CD14-positive monocyte (primary cell): Measurements from ENCODE around the gene PCDHB6. TPM values are rescaled to one million over a fixed set of nuclear protein-coding genes. Genes with fewer than 3 reads are reported as not detected.
"Not testable (repeated sequence)": the region's sequence is repeated elsewhere in the genome, so short reads cannot be mapped to it uniquely, and the experiment has no call there.

Experiments used
- DNase-seq, 3 donors: peaks; one replicate each; pipeline ENCODE4 v3.0.0-alpha.2; 2011 to 2022
- H2AFZ ChIP-seq: 2 replicates; pipeline ENCODE4 v1.6.0; 2012; ENCODE audit warnings: mild to moderate bottlenecking, low read depth, low read length, inconsistent platforms; ENCODE audit not compliant: insufficient read depth, poor library complexity, severe bottlenecking
- H3K27ac ChIP-seq, 2 donors: 1 replicate in 1 of 2; 2 replicates in 1 of 2; pipeline ENCODE4 v1.5.1; 2012 to 2013; ENCODE audit warnings: low read length in 2 of 2, control low read depth in 1 of 2, inconsistent platforms in 1 of 2, low read depth in 1 of 2, mild to moderate bottlenecking in 1 of 2
- H3K27me3 ChIP-seq, 2 donors: one replicate each; pipeline versions ENCODE4 v1.6.0 to v1.6.1; 2011 to 2013; ENCODE audit warnings: low read length in 2 of 2; ENCODE audit not compliant: control insufficient read depth in 2 of 2, insufficient read depth in 2 of 2
- H3K36me3 ChIP-seq, 2 donors: replicated peaks in 1 of 2; 1 replicate in 1 of 2; 2 replicates in 1 of 2; pipeline versions ENCODE4 v1.5.1 to v1.6.1; 2012 to 2013; ENCODE audit warnings: low read length in 2 of 2, control low read depth in 1 of 2, inconsistent platforms in 1 of 2, mild to moderate bottlenecking in 1 of 2; ENCODE audit not compliant: insufficient read depth in 2 of 2, control insufficient read depth in 1 of 2
- H3K4me1 ChIP-seq, 2 donors: 1 replicate in 1 of 2; 2 replicates in 1 of 2; pipeline versions ENCODE4 v1.5.1 to v1.6.1; 2012 to 2013; ENCODE audit warnings: low read length in 2 of 2, control low read depth in 1 of 2, inconsistent platforms in 1 of 2, mild to moderate bottlenecking in 1 of 2, moderate library complexity in 1 of 2; ENCODE audit not compliant: insufficient read depth in 2 of 2, control insufficient read depth in 1 of 2
- H3K4me2 ChIP-seq: replicated peaks from 2 replicates; pipeline ENCODE3; 2012; ENCODE audit warnings: low read length, moderate library complexity, mild to moderate bottlenecking; ENCODE audit not compliant: poor library complexity, severe bottlenecking; ENCODE audit errors: extremely low read depth
- H3K4me3 ChIP-seq, 3 experiments: fragments of 200-600 bp in 1 of 3; sonication (generic) in 1 of 3; replicated peaks in 1 of 3; 1 replicate in 2 of 3; 2 replicates in 1 of 3; pipeline ENCODE4 v1.5.1; 2011 to 2013; ENCODE audit warnings: low read length in 3 of 3, mild to moderate bottlenecking in 3 of 3, control low read depth in 2 of 3, low read depth in 2 of 3, inconsistent platforms in 1 of 3, moderate library complexity in 1 of 3
- H3K79me2 ChIP-seq: 2 replicates; pipeline ENCODE4 v1.6.0; 2012; ENCODE audit warnings: mild to moderate bottlenecking, control low read depth, inconsistent platforms, low read length, moderate library complexity; ENCODE audit not compliant: insufficient read depth
- H3K9ac ChIP-seq: 2 replicates; pipeline ENCODE4 v1.6.0; 2017; ENCODE audit warnings: low read length, mild to moderate bottlenecking; ENCODE audit not compliant: insufficient read depth, poor library complexity, severe bottlenecking
- H3K9me3 ChIP-seq, 2 donors: replicated peaks in 1 of 2; 1 replicate in 1 of 2; 2 replicates in 1 of 2; pipeline versions ENCODE4 v1.5.1 to v1.6.1; 2012 to 2013; ENCODE audit warnings: low read length in 2 of 2, control low read depth in 1 of 2; ENCODE audit not compliant: control insufficient read depth in 1 of 2, insufficient read depth in 1 of 2
- H4K20me1 ChIP-seq: 2 replicates; pipeline ENCODE4 v1.6.0; 2012; ENCODE audit warnings: mild to moderate bottlenecking, low read length, control low read depth, moderate library complexity; ENCODE audit not compliant: insufficient read depth
- H3K27ac Mint-ChIP-seq, 7 donors: one replicate each; pipeline ENCODE4 v1.8.0; 2020; ENCODE audit warnings: mild to moderate bottlenecking in 7 of 7, mixed read lengths in 7 of 7, moderate library complexity in 6 of 7, inconsistent platforms in 2 of 7
- H3K27me3 Mint-ChIP-seq, 3 donors: one replicate each; pipeline ENCODE4 v1.8.0; 2021 to 2022; ENCODE audit warnings: low read depth in 3 of 3, mild to moderate bottlenecking in 3 of 3, mixed read lengths in 3 of 3, moderate library complexity in 3 of 3, inconsistent platforms in 1 of 3
- H3K36me3 Mint-ChIP-seq, 2 donors: one replicate each; pipeline ENCODE4 v1.8.0; 2020; ENCODE audit warnings: mixed read lengths in 2 of 2, inconsistent platforms in 1 of 2, mild to moderate bottlenecking in 1 of 2
- H3K4me1 Mint-ChIP-seq: one replicate; pipeline ENCODE4 v1.8.0; 2020; ENCODE audit warnings: mild to moderate bottlenecking, mixed read lengths
- H3K4me3 Mint-ChIP-seq, 2 donors: one replicate each; pipeline ENCODE4 v1.8.0; 2020; ENCODE audit warnings: mild to moderate bottlenecking in 2 of 2, mixed read lengths in 2 of 2, moderate library complexity in 1 of 2
- H3K9me3 Mint-ChIP-seq, 7 donors: one replicate each; pipeline ENCODE4 v1.8.0; 2020 to 2022; ENCODE audit warnings: mixed read lengths in 7 of 7, mild to moderate bottlenecking in 6 of 7, moderate library complexity in 6 of 7, inconsistent platforms in 2 of 7
- WGBS: methylation state at CpG from one replicate; pipeline ENCODE4 v1.1.5; 2013; ENCODE audit warnings: missing lambda C conversion rate; ENCODE audit not compliant: insufficient coverage; 5-methylcytosine and 5-hydroxymethylcytosine counted together
- intact Hi-C, 2 donors: fragments of 100-400 bp; cut with micrococcal nuclease; formaldehyde crosslinking; loops; one replicate each; pipeline versions ENCODE4 v1.15.0 to v1.15.1; 2023
- polyA plus RNA-seq, 3 donors: library from polyadenylated mRNA; depleted of rRNA in 1 of 3; unstranded in 2 of 3; stranded (reverse) in 1 of 3; fragments of 300-500 nt in 2 of 3; fragments of >200 nt in 1 of 3; fragmentation: Illumina TruSeq in 2 of 3; gene quantifications; 1 replicate in 2 of 3; 2 replicates in 1 of 3; pipeline ENCODE4 v1.2.3, GENCODE V29; 2012 to 2021
- TF ChIP-seq, protein P1 (sequence below): fragments of 200-600 bp; IDR thresholded peaks from one replicate; pipeline ENCODE4 v1.8.0; 2022; ENCODE audit warnings: antibody characterized with exemption, mild to moderate bottlenecking

PCDHB6 gene
- polyA plus RNA-seq, 3 donors = not detected

DNA sequence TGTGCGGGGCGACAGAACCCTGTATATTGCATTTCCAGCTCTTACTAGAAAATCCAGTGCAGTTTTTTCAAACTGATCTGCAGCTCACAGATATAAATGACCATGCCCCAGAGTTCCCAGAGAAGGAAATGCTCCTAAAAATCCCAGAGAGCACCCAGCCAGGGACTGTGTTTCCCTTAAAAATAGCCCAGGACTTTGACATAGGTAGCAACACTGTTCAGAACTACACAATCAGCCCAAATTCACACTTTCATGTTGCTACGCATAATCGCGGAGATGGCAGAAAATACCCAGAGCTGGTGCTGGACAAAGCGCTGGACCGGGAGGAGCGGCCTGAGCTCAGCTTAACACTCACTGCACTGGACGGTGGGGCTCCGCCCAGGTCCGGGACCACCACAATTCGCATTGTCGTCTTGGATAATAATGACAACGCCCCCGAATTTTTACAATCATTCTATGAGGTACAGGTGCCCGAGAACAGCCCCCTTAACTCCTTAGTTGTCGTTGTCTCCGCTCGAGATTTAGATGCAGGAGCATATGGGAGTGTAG is 14.1 kb upstream of the PCDHB6 start:
- no peak overlapping the region for H3K4me2 ChIP-seq
- TF ChIP-seq, protein P1, sequence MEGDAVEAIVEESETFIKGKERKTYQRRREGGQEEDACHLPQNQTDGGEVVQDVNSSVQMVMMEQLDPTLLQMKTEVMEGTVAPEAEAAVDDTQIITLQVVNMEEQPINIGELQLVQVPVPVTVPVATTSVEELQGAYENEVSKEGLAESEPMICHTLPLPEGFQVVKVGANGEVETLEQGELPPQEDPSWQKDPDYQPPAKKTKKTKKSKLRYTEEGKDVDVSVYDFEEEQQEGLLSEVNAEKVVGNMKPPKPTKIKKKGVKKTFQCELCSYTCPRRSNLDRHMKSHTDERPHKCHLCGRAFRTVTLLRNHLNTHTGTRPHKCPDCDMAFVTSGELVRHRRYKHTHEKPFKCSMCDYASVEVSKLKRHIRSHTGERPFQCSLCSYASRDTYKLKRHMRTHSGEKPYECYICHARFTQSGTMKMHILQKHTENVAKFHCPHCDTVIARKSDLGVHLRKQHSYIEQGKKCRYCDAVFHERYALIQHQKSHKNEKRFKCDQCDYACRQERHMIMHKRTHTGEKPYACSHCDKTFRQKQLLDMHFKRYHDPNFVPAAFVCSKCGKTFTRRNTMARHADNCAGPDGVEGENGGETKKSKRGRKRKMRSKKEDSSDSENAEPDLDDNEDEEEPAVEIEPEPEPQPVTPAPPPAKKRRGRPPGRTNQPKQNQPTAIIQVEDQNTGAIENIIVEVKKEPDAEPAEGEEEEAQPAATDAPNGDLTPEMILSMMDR = no peak
- no peak for DNase-seq
- H3K27me3 ChIP-seq = peaks cover 0 to 6% of the 10 kb centered on the region in 2 donors
- H3K4me1 ChIP-seq = no peaks in the 10 kb centered on the region
- Mint-ChIP-seq H3K4me3 (no peak overlapping the region), H3K4me1 (no peaks in the 10 kb centered on the region), H3K9me3 (peaks cover 27 to 44% (median 36%) of the 10 kb centered on the region in 7 donors), H3K27ac (no peak overlapping the region), H3K27me3 (peaks cover 1 to 19% (median 3%) of the 10 kb centered on the region in 3 donors), H3K36me3 (no peaks in the 10 kb centered on the region)
- no peak overlapping the region for H3K4me3 ChIP-seq
- intact Hi-C loops = no loop called here
- H3K36me3 ChIP-seq = no peaks in the 10 kb centered on the region
- no peaks in the 10 kb centered on the region for H4K20me1 ChIP-seq
- no peaks in the 10 kb centered on the region for H3K79me2 ChIP-seq
- H2AFZ ChIP-seq = no peak overlapping the region
- peaks cover 26 to 28% of the 10 kb centered on the region in 2 donors for H3K9me3 ChIP-seq
- no peak overlapping the region for H3K27ac ChIP-seq
- 43% methylated on average over 10 of the region's 19 CpGs for WGBS
- no peak overlapping the region for H3K9ac ChIP-seq

- H3K36me3 ChIP-seq, H3K4me3 Mint-ChIP-seq, DNase-seq, H3K4me2 ChIP-seq, H3K4me3 ChIP-seq, H4K20me1 ChIP-seq, H3K27ac ChIP-seq, intact Hi-C loops, H3K4me1 ChIP-seq, H3K27me3 ChIP-seq, H2AFZ ChIP-seq, H3K79me2 ChIP-seq, H3K4me1 Mint-ChIP-seq, H3K9ac ChIP-seq, H3K36me3 Mint-ChIP-seq: not testable (repeated sequence)
- Mint-ChIP-seq H3K27me3 (peaks cover 1 to 19% (median 3%) of the 10 kb centered on the region in 3 donors), H3K27ac (peak overlapping the region in 1 of 7 donors; percentile 41), H3K9me3 (peaks cover 23 to 45% (median 36%) of the 10 kb centered on the region in 7 donors)
- H3K9me3 ChIP-seq = peaks cover 28% of the 10 kb centered on the region in 2 donors
- WGBS = 47% methylated on average over 27 of the region's 34 CpGs
These were observed 12.5 kb upstream of the PCDHB6 start for GRCh38 chr5:141137346-141137745.
